Body of pancreas (tissue), 4 donors: ENCODE data around the gene STX3.

Experiments
- CTCF ChIP-seq, 7 experiments: fragments of 450-650 bp in 4 of 7; fragments of 200-600 bp in 3 of 7; sonication (generic) in 3 of 7; IDR thresholded peaks; one replicate each; pipeline ENCODE4 v1.5.1; 2016 to 2019; ENCODE audit warnings: antibody characterized with exemption in 7 of 7
- POLR2A ChIP-seq, 3 donors: fragments of 450-650 bp; IDR thresholded peaks; one replicate each; pipeline ENCODE4 v1.6.1; 2016; ENCODE audit warnings: antibody characterized with exemption in 3 of 3, mild to moderate bottlenecking in 2 of 3

DNA sequence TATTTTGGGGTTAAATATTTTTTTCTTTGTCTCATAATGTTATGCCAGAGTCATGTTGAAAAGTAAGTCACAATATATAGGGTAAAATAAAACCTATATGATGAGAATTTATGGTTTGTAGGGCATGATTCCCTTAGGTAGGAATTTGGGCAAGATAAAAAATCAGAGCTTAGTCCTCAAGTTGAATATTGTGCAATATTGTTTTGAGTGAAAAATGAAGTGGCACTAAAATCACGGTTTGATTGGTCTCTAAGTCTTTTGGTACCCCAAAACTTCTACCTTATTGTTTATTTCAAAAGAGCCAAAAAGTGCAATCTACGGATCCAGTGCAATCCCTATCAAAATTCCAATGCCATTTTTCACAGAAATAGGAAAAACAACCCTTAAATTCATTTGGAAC is 57.0 kb downstream of the STX3 start:
- TF ChIP-seq CTCF (IDR thresholded peaks at IDR 0.05) = no peak
- TF ChIP-seq POLR2A (IDR thresholded peaks at IDR 0.05) = no peak
